Ovary (tissue), 9 donors: ENCODE results near the gene CEPT1. TPM values are rescaled to one million over a fixed set of nuclear protein-coding genes. Genes with fewer than 3 reads are reported as not detected.
"Not testable (repeated sequence)": the region's sequence is repeated elsewhere in the genome, so short reads cannot be mapped to it uniquely, and the experiment has no call there.

Experiments
- DNase-seq, 5 donors: peaks; one replicate each; pipeline ENCODE4 v3.0.0-alpha.2; 2019 to 2020
- H3K27ac ChIP-seq, 2 donors: fragments of 200-600 bp; one replicate each; pipeline versions ENCODE4 v1.5.1 to v1.8.0; 2019 to 2022
- H3K27me3 ChIP-seq: fragments of 200-600 bp; one replicate; pipeline ENCODE4 v1.8.0; 2022
- H3K36me3 ChIP-seq: fragments of 200-600 bp; sonication (generic); one replicate; pipeline ENCODE4 v1.5.1; 2019
- H3K4me1 ChIP-seq: one replicate; pipeline ENCODE4 v1.8.1; 2013; ENCODE audit warnings: mild to moderate bottlenecking, moderate library complexity; ENCODE audit not compliant: insufficient read depth
- H3K4me3 ChIP-seq: fragments of 200-600 bp; sonication (generic); one replicate; pipeline ENCODE4 v1.5.1; 2017
- H3K9me3 ChIP-seq, 2 donors: fragments of 200-600 bp in 1 of 2; sonication (generic) in 1 of 2; one replicate each; pipeline versions ENCODE4 v1.5.1 to v1.8.1; 2013 to 2019; ENCODE audit warnings: mild to moderate bottlenecking in 1 of 2, moderate library complexity in 1 of 2
- CTCF ChIP-seq, 3 donors: fragments of 450-650 bp in 2 of 3; fragments of 200-600 bp in 1 of 3; IDR thresholded peaks; one replicate each; pipeline versions ENCODE4 v1.5.1 to v1.8.0; 2016 to 2022; ENCODE audit warnings: antibody characterized with exemption in 3 of 3, mild to moderate bottlenecking in 1 of 3
- EP300 ChIP-seq: sonication (generic); formaldehyde crosslinking; IDR thresholded peaks from one replicate; pipeline ENCODE4 v1.6.1; 2017; ENCODE audit warnings: antibody characterized with exemption
- POLR2A ChIP-seq: fragments of 450-650 bp; IDR thresholded peaks from one replicate; pipeline ENCODE4 v1.6.1; 2017; ENCODE audit warnings: antibody characterized with exemption, mild to moderate bottlenecking, moderate library complexity
- WGBS, 3 donors: extraction: QIAGEN DNeasy Blood & Tissue Kit in 1 of 3; methylation state at CpG; one replicate each; pipeline versions ENCODE4 v1.1.5 to v1.1.7; 2013 to 2017; 5-methylcytosine and 5-hydroxymethylcytosine counted together
- intact Hi-C, 4 donors: fragments of 100-400 bp; cut with DNase I; formaldehyde crosslinking; loops; one replicate each; pipeline versions ENCODE4 v1.11.0 to v1.15.1; 2022 to 2023
- polyA plus RNA-seq, 2 donors: library from polyadenylated mRNA; stranded (reverse); fragments of 200-250 nt in 1 of 2; fragments of 350-450 nt in 1 of 2; fragmentation: Illumina TruSeq in 1 of 2; extraction: RNeasy Lipid Tissue Mini Kit (QIAGEN cat#74804) in 1 of 2; gene quantifications; one replicate each; pipeline ENCODE4 v1.2.3, GENCODE V29; 2013 to 2014
- total RNA-seq, 7 donors: library from RNA; depleted of rRNA in 2 of 7; stranded (reverse); fragments of >200 nt in 2 of 7; fragmentation: NEBNext Ultra II Directional in 3 of 7; extraction: Animal tissue kit (Norgen Biotek cat#: 25700) in 3 of 7; gene quantifications; one replicate each; pipeline versions ENCODE4 v1.1.0 to v1.2.4, GENCODE V29; 2016 to 2023
- donor health status: DM: no; HTN: no; CAD: no; lungs with moderate emphysema.
- donor health status: DM: no; HTN: no; CAD: no.
- donor health status: Bipolar disorder and iron deficiency.
- donor health status: DM: yes; HTN: yes; CAD: no.
- donor health status: DM: no; HTN: no; CAD: no.
- donor health status: DM: yes; HTN: yes; CAD: no.

CEPT1 gene
- total and polyA plus RNA-seq, 9 donors, result 16.4 to 40.3 (median 32.4) TPM

DNA sequence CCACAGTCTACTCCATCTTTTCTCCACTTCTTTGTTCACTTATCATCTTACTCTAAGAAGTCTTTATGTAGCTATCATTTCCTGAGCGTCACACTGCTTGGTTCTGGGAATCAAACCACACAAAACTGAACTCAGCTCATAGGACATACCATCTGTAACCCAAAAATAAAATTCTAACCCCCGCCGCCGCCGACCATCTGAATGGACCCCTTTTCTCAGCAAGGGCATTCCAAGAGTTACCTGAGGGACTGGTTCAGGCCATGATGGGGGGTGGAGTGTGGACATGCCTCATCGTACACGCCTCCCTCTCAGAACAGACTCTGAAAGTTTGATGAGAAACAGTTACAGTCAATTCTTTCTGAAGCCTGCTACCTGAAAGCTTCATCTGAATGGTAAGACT, 74.9 kb downstream of the CEPT1 start:
- no peak overlapping the region for H3K4me3 ChIP-seq
- no peak for DNase-seq
- TF ChIP-seq EP300 (no peak), POLR2A (no peak), CTCF (IDR thresholded peaks at IDR 0.05) (no peak)
- H3K36me3 ChIP-seq, result no peaks in the 10 kb centered on the region
- no peaks in the 10 kb centered on the region for H3K9me3 ChIP-seq
- no peaks in the 10 kb centered on the region for H3K4me1 ChIP-seq
- intact Hi-C loops, result no loop called here
- H3K27me3 ChIP-seq, result no peaks in the 10 kb centered on the region
- 90 to 95% (median 91%) methylated on average over 7 of the region's 7 CpGs for WGBS, 3 donors
- H3K27ac ChIP-seq, result no peak overlapping the region

- DNase-seq, H3K9me3 ChIP-seq, H3K27ac ChIP-seq, H3K27me3 ChIP-seq, intact Hi-C loops, H3K4me1 ChIP-seq, H3K36me3 ChIP-seq, H3K4me3 ChIP-seq: not testable (repeated sequence)
- WGBS, 3 donors, result 91 to 94% (median 92%) methylated on average over 2 of the region's 2 CpGs
Observed at GRCh38 chr1:111215285-111215684, 75.3 kb downstream of the CEPT1 start.

- no peak for DNase-seq
- intact Hi-C loops, result no loop called here
- Histone ChIP-seq H3K4me3 (no peak overlapping the region), H3K4me1 (no peaks in the 10 kb centered on the region), H3K27ac (no peak overlapping the region), H3K9me3 (no peaks in the 10 kb centered on the region), H3K27me3 (no peaks in the 10 kb centered on the region), H3K36me3 (no peaks in the 10 kb centered on the region)
- TF ChIP-seq CTCF (IDR thresholded peaks at IDR 0.05) (no peak), POLR2A (no peak), EP300 (no peak)
- whole genome bisulfite sequencing, 3 donors, result 80 to 85% (median 84%) methylated on average over 5 of the region's 5 CpGs
Observed at GRCh38 chr1:111216751-111217150, 76.7 kb downstream of the CEPT1 start.

DNA sequence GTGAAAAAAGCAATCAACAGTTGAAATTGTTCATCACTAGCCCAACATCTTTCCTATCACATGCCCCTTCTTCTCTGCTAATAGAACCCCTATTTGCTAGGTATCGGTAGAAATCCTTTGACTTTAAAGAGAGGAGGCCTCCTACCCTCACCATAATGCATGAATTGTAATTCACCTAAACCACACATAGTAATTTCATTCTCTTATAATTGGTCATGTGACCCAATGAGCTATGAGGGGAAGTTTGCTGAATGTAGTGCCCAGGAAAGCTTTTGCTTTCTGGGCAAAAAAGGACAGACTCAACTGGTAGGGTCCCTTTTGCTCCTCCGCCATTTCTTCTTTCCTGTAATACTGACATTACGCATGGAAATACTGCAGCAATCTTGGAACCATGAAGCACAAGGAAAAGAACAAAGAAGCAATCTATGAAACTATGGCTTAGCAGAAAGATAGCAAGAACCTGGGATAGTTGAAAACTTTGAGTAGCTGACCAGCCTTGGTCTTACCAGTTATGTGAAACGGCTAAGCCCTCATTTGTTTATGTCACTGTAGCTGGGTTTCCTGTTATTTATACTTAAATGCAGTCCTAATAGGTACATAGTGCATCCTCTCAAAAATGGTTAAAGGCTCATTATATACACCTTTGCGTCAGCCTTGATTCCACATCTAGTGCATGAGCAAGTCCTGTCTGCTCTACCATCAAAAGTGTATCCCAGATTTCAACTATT, 77.3 kb downstream of the CEPT1 start:
- Histone ChIP-seq H3K4me3 (no peak overlapping the region), H3K4me1 (no peaks in the 10 kb centered on the region), H3K9me3 (no peaks in the 10 kb centered on the region), H3K36me3 (no peaks in the 10 kb centered on the region), H3K27me3 (no peaks in the 10 kb centered on the region), H3K27ac (no peak overlapping the region)
- TF ChIP-seq CTCF (IDR thresholded peaks at IDR 0.05), result no peak
- TF ChIP-seq EP300, result no peak
- TF ChIP-seq POLR2A, result no peak
- DNase-seq, result no peak
- intact Hi-C loops, result no loop called here
- whole genome bisulfite sequencing, 3 donors, result 70 to 75% (median 73%) methylated on average over 5 of the region's 5 CpGs

GRCh38 chr1:111218701-111219556, 78.9 kb downstream of the CEPT1 start:
- no peak for DNase-seq
- Histone ChIP-seq H3K36me3 (no peaks in the 10 kb centered on the region), H3K4me1 (no peaks in the 10 kb centered on the region), H3K27ac (no peak overlapping the region), H3K9me3 (no peaks in the 10 kb centered on the region), H3K27me3 (no peaks in the 10 kb centered on the region), H3K4me3 (no peak overlapping the region)
- 93 to 95% (median 94%) methylated on average over 8 of the region's 8 CpGs for whole genome bisulfite sequencing, 3 donors
- no peak for TF ChIP-seq EP300
- no peak for TF ChIP-seq POLR2A
- intact Hi-C loops, result no loop called here
